HCT116 (cell line): Measurements from ENCODE around the gene SIRT3. TPM values are rescaled to one million over a fixed set of nuclear protein-coding genes. Genes with fewer than 3 reads are reported as not detected.

Source experiments
- ATAC-seq: fragments of 200-7000 bp; cut with Tn5 transposase; 2 replicates; pipeline ENCODE4 v1.9.1; 2020; ENCODE audit warnings: mild to moderate bottlenecking, moderate library complexity
- BruUV-seq: library from RNA; stranded (reverse); fragments of 400-500 nt; replicated peaks from 2 replicates; lab custom pipeline; 2021; lab: Mats Ljungman, UMichigan
- CTCF ChIA-PET: fragments of 300-600 bp; sonication (Branson Sonifier 250); formaldehyde crosslinking; loops from one replicate; lab custom pipeline; 2021; ENCODE audit warnings: antibody characterized with exemption; lab: Charles Lee
- POLR2A ChIA-PET: fragments of 300-600, 350-600 bp; sonication (Branson Sonifier 250); formaldehyde crosslinking; loops from one replicate; lab custom pipeline; 2021; ENCODE audit warnings: antibody characterized with exemption; lab: Charles Lee
- RAD21 ChIA-PET, 2 experiments: fragments of 300-600 bp; sonication (Branson Sonifier 250); formaldehyde crosslinking; loops; one replicate each; lab custom pipeline; 2023; ENCODE audit warnings: low total read pairs in 2 of 2; ENCODE audit not compliant: uncharacterized antibody in 2 of 2, unreplicated experiment in 2 of 2, low non-redundant PET in 1 of 2; lab: Charles Lee
- DNase-seq: peaks from one replicate; pipeline ENCODE4 v3.0.0-alpha.2; 2010; ENCODE audit warnings: low read depth, low spot score
- H2AFZ ChIP-seq: fragments of 200-600 bp; shearing (Covaris generic), sonication (generic); 2 replicates; pipeline ENCODE4 v1.6.1; 2017; ENCODE audit warnings: low read depth, mixed run types, mixed read lengths, antibody characterized with exemption, low read length; ENCODE audit not compliant: poor library complexity, severe bottlenecking
- H3K27ac ChIP-seq: 2 replicates; pipeline ENCODE4 v1.5.1; 2012; ENCODE audit warnings: low read depth, low read length
- H3K27me3 ChIP-seq: fragments of 200-600 bp; sonication (generic); 2 replicates; pipeline ENCODE4 v1.6.1; 2016; ENCODE audit warnings: mixed run types, low read length, mixed read lengths; ENCODE audit not compliant: insufficient read depth
- H3K36me3 ChIP-seq, 2 experiments: fragments of 200-500 bp in 1 of 2; fragments of 200-600 bp in 1 of 2; sonication (Bioruptor generic) in 1 of 2; sonication (generic) in 1 of 2; 2 replicates each; pipeline versions ENCODE4 v1.5.1 to v1.6.1; 2014 to 2016; ENCODE audit warnings: low read length in 2 of 2, inconsistent platforms in 1 of 2, mixed read lengths in 1 of 2, mixed run types in 1 of 2; ENCODE audit not compliant: insufficient read depth in 2 of 2, control insufficient read depth in 1 of 2
- H3K4me1 ChIP-seq, 2 experiments: fragments of 200-600 bp in 1 of 2; sonication (generic) in 1 of 2; 2 replicates each; pipeline versions ENCODE4 v1.5.1 to v1.6.1; 2012 to 2017; ENCODE audit warnings: low read length in 2 of 2, inconsistent platforms in 1 of 2, mild to moderate bottlenecking in 1 of 2, mixed read lengths in 1 of 2, mixed run types in 1 of 2, moderate library complexity in 1 of 2; ENCODE audit not compliant: insufficient read depth in 2 of 2, control insufficient read depth in 1 of 2
- H3K4me2 ChIP-seq: fragments of 200-600 bp; sonication (generic); 2 replicates; pipeline ENCODE4 v1.6.1; 2017; ENCODE audit warnings: mixed run types, low read length, mixed read lengths
- H3K4me3 ChIP-seq, 2 experiments: fragments of 200-600 bp in 1 of 2; sonication (generic) in 1 of 2; replicated peaks in 1 of 2; 2 replicates each; pipeline ENCODE4 v1.5.1; 2011 to 2016; ENCODE audit warnings: low read length in 2 of 2, control low read depth in 1 of 2, low read depth in 1 of 2, mild to moderate bottlenecking in 1 of 2, mixed read lengths in 1 of 2, mixed run types in 1 of 2
- H3K79me2 ChIP-seq: fragments of 200-600 bp; sonication (generic); 2 replicates; pipeline ENCODE4 v1.6.1; 2017; ENCODE audit warnings: mild to moderate bottlenecking, mixed run types, low read length, moderate library complexity, mixed read lengths; ENCODE audit not compliant: insufficient read depth
- H3K9ac ChIP-seq: fragments of 200-600 bp; sonication (generic); 2 replicates; pipeline ENCODE4 v1.6.1; 2016; ENCODE audit warnings: low read length, mixed read lengths
- H3K9me2 ChIP-seq: fragments of 200-600 bp; sonication (generic), shearing (Covaris generic); 2 replicates; pipeline ENCODE4 v1.6.1; 2017; ENCODE audit warnings: mixed run types, mild to moderate bottlenecking, moderate library complexity; ENCODE audit not compliant: insufficient read depth
- H3K9me3 ChIP-seq, 2 experiments: fragments of 200-500 bp in 1 of 2; fragments of 200-600 bp in 1 of 2; sonication (Bioruptor generic) in 1 of 2; sonication (generic) in 1 of 2; 2 replicates each; pipeline ENCODE4 v1.6.1; 2014 to 2017; ENCODE audit warnings: low read length in 2 of 2, mixed read lengths in 2 of 2, inconsistent platforms in 1 of 2, low read depth in 1 of 2, mild to moderate bottlenecking in 1 of 2, mixed run types in 1 of 2, moderate library complexity in 1 of 2; ENCODE audit not compliant: control insufficient read depth in 1 of 2, insufficient read depth in 1 of 2
- H4K20me1 ChIP-seq: fragments of 200-600 bp; sonication (generic), shearing (Covaris generic); 2 replicates; pipeline ENCODE4 v1.6.1; 2017; ENCODE audit warnings: mixed run types, mild to moderate bottlenecking, moderate library complexity; ENCODE audit not compliant: insufficient read depth
- CBX3 ChIP-seq: IDR thresholded peaks from 2 replicates; pipeline ENCODE4 v1.6.1; 2012; ENCODE audit warnings: low read depth
- CEBPB ChIP-seq: IDR thresholded peaks from 2 replicates; pipeline ENCODE4 v1.6.1; 2012; ENCODE audit warnings: low read depth
- EGR1 ChIP-seq: IDR thresholded peaks from 2 replicates; pipeline ENCODE4 v1.6.1; 2012; ENCODE audit warnings: low read depth
- ELF1 ChIP-seq: IDR thresholded peaks from 2 replicates; pipeline ENCODE4 v1.6.1; 2012; ENCODE audit warnings: low read depth, borderline replicate concordance
- EZH2phosphoT487 ChIP-seq: fragments of 200-600 bp; IDR thresholded peaks from 2 replicates; pipeline ENCODE4 v1.6.1; 2018; ENCODE audit warnings: antibody characterized with exemption, borderline replicate concordance
- FOSL1 ChIP-seq: IDR thresholded peaks from 2 replicates; pipeline ENCODE4 v1.6.1; 2012; ENCODE audit warnings: low read depth
- JUND ChIP-seq: IDR thresholded peaks from 2 replicates; pipeline ENCODE4 v1.6.1; 2012
- POLR2A ChIP-seq: IDR thresholded peaks from 2 replicates; pipeline ENCODE4 v1.7.0; 2011; ENCODE audit warnings: borderline replicate concordance; ENCODE audit not compliant: insufficient read depth, insufficient read length; ENCODE audit errors: extremely low read depth
- RAD21 ChIP-seq: IDR thresholded peaks from 2 replicates; pipeline ENCODE4 v1.6.1; 2012; ENCODE audit warnings: low read depth, mild to moderate bottlenecking
- SIN3A ChIP-seq: IDR thresholded peaks from 2 replicates; pipeline ENCODE4 v1.6.1; 2012; ENCODE audit warnings: low read depth
- SP1 ChIP-seq: IDR thresholded peaks from 2 replicates; pipeline ENCODE4 v1.6.1; 2012; ENCODE audit warnings: low read depth
- SRF ChIP-seq: IDR thresholded peaks from 2 replicates; pipeline ENCODE4 v1.6.1; 2012; ENCODE audit warnings: low read depth
- TCF7L2 ChIP-seq: IDR thresholded peaks from 2 replicates; pipeline ENCODE4 v1.7.0; 2011; ENCODE audit warnings: borderline replicate concordance, inconsistent platforms; ENCODE audit not compliant: insufficient read depth, insufficient read length; ENCODE audit errors: extremely low read depth
- YY1 ChIP-seq: IDR thresholded peaks from 2 replicates; pipeline ENCODE4 v1.6.1; 2011; ENCODE audit warnings: low read length, low read depth, moderate library complexity, mild to moderate bottlenecking; ENCODE audit not compliant: insufficient replicate concordance; ENCODE audit errors: extremely low read depth
- ZBTB33 ChIP-seq: IDR thresholded peaks from 2 replicates; pipeline ENCODE4 v1.6.1; 2011; ENCODE audit warnings: mild to moderate bottlenecking, low read length, moderate library complexity; ENCODE audit not compliant: insufficient replicate concordance; ENCODE audit errors: extremely low read depth
- ZFX ChIP-seq: fragments of 450-650 bp; IDR thresholded peaks from 2 replicates; pipeline ENCODE4 v1.6.1; 2017
- ZNF274 ChIP-seq: fragments of 200-500 bp; sonication (Bioruptor generic); IDR thresholded peaks from 2 replicates; pipeline ENCODE4 v1.6.1; 2014; ENCODE audit warnings: mild to moderate bottlenecking, low read depth, low read length, inconsistent platforms
- intact Hi-C: fragments of 100-400 bp; cut with micrococcal nuclease; formaldehyde crosslinking; loops from 2 replicates; pipeline ENCODE4 v1.10.0; 2022
- total RNA-seq: library from RNA; stranded (reverse); gene quantifications from one replicate; pipeline ENCODE4 v1.2.1, GENCODE V29; 2021; ENCODE audit not compliant: unreplicated experiment
- TF ChIP-seq, protein P1 (sequence below): IDR thresholded peaks from 2 replicates; pipeline ENCODE4 v1.6.1; 2012
- TF ChIP-seq, protein P2 (sequence below): IDR thresholded peaks from 2 replicates; pipeline ENCODE4 v1.6.1; 2012
- TF ChIP-seq, protein P3 (sequence below): IDR thresholded peaks from 2 replicates; pipeline ENCODE4 v1.6.1; 2012; ENCODE audit warnings: low read depth

Gene SIRT3
- total RNA-seq, 1 experiment from 2014 or later: 17.9 TPM

GRCh38 chr11:244376-244775 lies 8.2 kb upstream of the SIRT3 start:
- intact Hi-C loops: no loop called here
- H3K9me3 ChIP-seq: no peaks in the 10 kb centered on the region
- H2AFZ ChIP-seq: no peak overlapping the region
- ATAC-seq (no peak), DNase-seq (no peak)
- no peak overlapping the region for H3K27ac ChIP-seq
- peaks cover 53% of the 10 kb centered on the region for H3K79me2 ChIP-seq
- ChIA-PET RAD21 (no interaction called here), POLR2A (no interaction called here), CTCF (no interaction called here)
- peaks cover 66 to 84% of the 10 kb centered on the region in 2 experiments for H3K36me3 ChIP-seq
- 0 out of 2 replicates have a peak, but pooled peaks cover 5% of the 10 kb centered on the region for H4K20me1 ChIP-seq
- BruUV-seq: no TSS peak
- TF ChIP-seq JUND (no peak), ZNF274 (no peak), POLR2A (no peak), TCF7L2 (no peak), EGR1 (no peak), FOSL1 (no peak), YY1 (no peak), SIN3A (no peak), SRF (no peak), CEBPB (no peak), SP1 (no peak), ELF1 (no peak), ZFX (no peak), RAD21 (no peak), EZH2phosphoT487 (no peak), ZBTB33 (no peak), CBX3 (no peak)
- TF ChIP-seq, protein P1, sequence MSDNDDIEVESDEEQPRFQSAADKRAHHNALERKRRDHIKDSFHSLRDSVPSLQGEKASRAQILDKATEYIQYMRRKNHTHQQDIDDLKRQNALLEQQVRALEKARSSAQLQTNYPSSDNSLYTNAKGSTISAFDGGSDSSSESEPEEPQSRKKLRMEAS: no peak
- TF ChIP-seq, protein P2, sequence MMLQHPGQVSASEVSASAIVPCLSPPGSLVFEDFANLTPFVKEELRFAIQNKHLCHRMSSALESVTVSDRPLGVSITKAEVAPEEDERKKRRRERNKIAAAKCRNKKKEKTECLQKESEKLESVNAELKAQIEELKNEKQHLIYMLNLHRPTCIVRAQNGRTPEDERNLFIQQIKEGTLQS: no peak
- TF ChIP-seq, protein P3, sequence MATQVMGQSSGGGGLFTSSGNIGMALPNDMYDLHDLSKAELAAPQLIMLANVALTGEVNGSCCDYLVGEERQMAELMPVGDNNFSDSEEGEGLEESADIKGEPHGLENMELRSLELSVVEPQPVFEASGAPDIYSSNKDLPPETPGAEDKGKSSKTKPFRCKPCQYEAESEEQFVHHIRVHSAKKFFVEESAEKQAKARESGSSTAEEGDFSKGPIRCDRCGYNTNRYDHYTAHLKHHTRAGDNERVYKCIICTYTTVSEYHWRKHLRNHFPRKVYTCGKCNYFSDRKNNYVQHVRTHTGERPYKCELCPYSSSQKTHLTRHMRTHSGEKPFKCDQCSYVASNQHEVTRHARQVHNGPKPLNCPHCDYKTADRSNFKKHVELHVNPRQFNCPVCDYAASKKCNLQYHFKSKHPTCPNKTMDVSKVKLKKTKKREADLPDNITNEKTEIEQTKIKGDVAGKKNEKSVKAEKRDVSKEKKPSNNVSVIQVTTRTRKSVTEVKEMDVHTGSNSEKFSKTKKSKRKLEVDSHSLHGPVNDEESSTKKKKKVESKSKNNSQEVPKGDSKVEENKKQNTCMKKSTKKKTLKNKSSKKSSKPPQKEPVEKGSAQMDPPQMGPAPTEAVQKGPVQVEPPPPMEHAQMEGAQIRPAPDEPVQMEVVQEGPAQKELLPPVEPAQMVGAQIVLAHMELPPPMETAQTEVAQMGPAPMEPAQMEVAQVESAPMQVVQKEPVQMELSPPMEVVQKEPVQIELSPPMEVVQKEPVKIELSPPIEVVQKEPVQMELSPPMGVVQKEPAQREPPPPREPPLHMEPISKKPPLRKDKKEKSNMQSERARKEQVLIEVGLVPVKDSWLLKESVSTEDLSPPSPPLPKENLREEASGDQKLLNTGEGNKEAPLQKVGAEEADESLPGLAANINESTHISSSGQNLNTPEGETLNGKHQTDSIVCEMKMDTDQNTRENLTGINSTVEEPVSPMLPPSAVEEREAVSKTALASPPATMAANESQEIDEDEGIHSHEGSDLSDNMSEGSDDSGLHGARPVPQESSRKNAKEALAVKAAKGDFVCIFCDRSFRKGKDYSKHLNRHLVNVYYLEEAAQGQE: no peak
- no peak overlapping the region for H3K4me2 ChIP-seq
- no peaks in the 10 kb centered on the region for H3K27me3 ChIP-seq
- H3K9me2 ChIP-seq: no peaks in the 10 kb centered on the region
- no peak overlapping the region for H3K9ac ChIP-seq
- H3K4me1 ChIP-seq: no peaks in the 10 kb centered on the region
- no peak overlapping the region for H3K4me3 ChIP-seq
